H9 (cell line): Measurements from ENCODE around the gene DDA1. TPM values are rescaled to one million over a fixed set of nuclear protein-coding genes. Genes with fewer than 3 reads are reported as not detected.

ENCODE experiments used
- DNase-seq: peaks from one replicate; pipeline ENCODE4 v3.0.0-alpha.2; 2017
- H2AFZ ChIP-seq: one replicate; pipeline ENCODE4 v1.6.1; 2013; ENCODE audit warnings: mild to moderate bottlenecking, low read length, control low read depth, moderate library complexity
- H2AK5ac ChIP-seq: 2 replicates; pipeline ENCODE4 v1.6.1; 2013; ENCODE audit warnings: low read length, control low read depth, mixed read lengths; ENCODE audit not compliant: insufficient read length
- H2BK120ac ChIP-seq: one replicate; pipeline ENCODE4 v1.6.1; 2013; ENCODE audit warnings: low read depth, mild to moderate bottlenecking, low read length, control low read depth, inconsistent platforms; ENCODE audit not compliant: poor library complexity, severe bottlenecking
- H2BK12ac ChIP-seq: 2 replicates; pipeline ENCODE4 v1.6.1; 2013; ENCODE audit warnings: low read length, control low read depth, mixed read lengths, low read depth; ENCODE audit not compliant: insufficient read length
- H2BK15ac ChIP-seq: 2 replicates; pipeline ENCODE4 v1.6.1; 2013; ENCODE audit warnings: low read depth, low read length, control low read depth
- H2BK20ac ChIP-seq: one replicate; pipeline ENCODE4 v1.6.1; 2013; ENCODE audit warnings: low read depth, mild to moderate bottlenecking, low read length, control low read depth, inconsistent platforms; ENCODE audit not compliant: poor library complexity, severe bottlenecking
- H2BK5ac ChIP-seq: 2 replicates; pipeline ENCODE4 v1.6.1; 2013; ENCODE audit warnings: low read length, control low read depth, mixed read lengths; ENCODE audit not compliant: insufficient read length
- H3K14ac ChIP-seq: 2 replicates; pipeline ENCODE4 v1.6.1; 2013; ENCODE audit warnings: low read length, control low read depth; ENCODE audit not compliant: insufficient read depth
- H3K18ac ChIP-seq: 2 replicates; pipeline ENCODE4 v1.6.1; 2013; ENCODE audit warnings: low read depth, mild to moderate bottlenecking, mixed read lengths, low read length, control low read depth; ENCODE audit not compliant: insufficient read length
- H3K23ac ChIP-seq: 2 replicates; pipeline ENCODE4 v1.6.1; 2013; ENCODE audit warnings: low read length, control low read depth, mixed read lengths, low read depth; ENCODE audit not compliant: insufficient read length
- H3K23me2 ChIP-seq: 2 replicates; pipeline ENCODE4 v1.6.1; 2013; ENCODE audit warnings: low read depth, mild to moderate bottlenecking, mixed read lengths, low read length, control low read depth; ENCODE audit not compliant: insufficient read length, poor library complexity, severe bottlenecking
- H3K27ac ChIP-seq: 2 replicates; pipeline ENCODE4 v1.5.1; 2013; ENCODE audit warnings: low read length, control low read depth, mixed read lengths, low read depth; ENCODE audit not compliant: insufficient read length
- H3K27me3 ChIP-seq: 2 replicates; pipeline ENCODE4 v1.6.1; 2013; ENCODE audit warnings: low read length, control low read depth, inconsistent platforms; ENCODE audit not compliant: insufficient read depth
- H3K4ac ChIP-seq: 2 replicates; pipeline ENCODE4 v1.6.1; 2013; ENCODE audit warnings: low read depth, mild to moderate bottlenecking, control low read depth, inconsistent platforms, low read length, moderate library complexity
- H3K4me1 ChIP-seq: 2 replicates; pipeline ENCODE4 v1.6.1; 2013; ENCODE audit warnings: low read length, control low read depth, inconsistent platforms; ENCODE audit not compliant: insufficient read depth
- H3K4me2 ChIP-seq: 2 replicates; pipeline ENCODE4 v1.6.1; 2013; ENCODE audit warnings: low read length, control low read depth, mixed read lengths; ENCODE audit not compliant: insufficient read length, insufficient read depth
- H3K56ac ChIP-seq: 2 replicates; pipeline ENCODE4 v1.6.1; 2013; ENCODE audit warnings: low read depth, mild to moderate bottlenecking, mixed read lengths, low read length, control low read depth; ENCODE audit not compliant: insufficient read length
- H3K79me1 ChIP-seq: 2 replicates; pipeline ENCODE4 v1.6.1; 2013; ENCODE audit warnings: low read depth, mild to moderate bottlenecking, moderate library complexity, low read length, control low read depth, inconsistent platforms; ENCODE audit not compliant: insufficient read depth, poor library complexity, severe bottlenecking
- H3K79me2 ChIP-seq: 2 replicates; pipeline ENCODE4 v1.6.1; 2013; ENCODE audit warnings: low read length, control low read depth, inconsistent platforms; ENCODE audit not compliant: insufficient read depth
- H3K9ac ChIP-seq: 2 replicates; pipeline ENCODE4 v1.6.1; 2013; ENCODE audit warnings: low read length, control low read depth, mixed read lengths; ENCODE audit not compliant: insufficient read length; ENCODE audit errors: extremely low read depth
- H3K9me3 ChIP-seq: one replicate; pipeline ENCODE4 v1.6.1; 2013; ENCODE audit warnings: low read depth, low read length, inconsistent platforms; ENCODE audit not compliant: control insufficient read depth
- H3T11ph ChIP-seq: one replicate; pipeline ENCODE4 v1.6.1; 2013; ENCODE audit warnings: mild to moderate bottlenecking, low read length, control low read depth, inconsistent platforms
- H4K20me1 ChIP-seq: one replicate; pipeline ENCODE4 v1.6.1; 2013; ENCODE audit not compliant: control insufficient read depth, insufficient read length, insufficient read depth
- H4K5ac ChIP-seq: 2 replicates; pipeline ENCODE4 v1.6.1; 2013; ENCODE audit warnings: low read depth, mild to moderate bottlenecking, mixed read lengths, low read length, control low read depth; ENCODE audit not compliant: insufficient read length
- H4K8ac ChIP-seq: replicated peaks from 2 replicates; pipeline ENCODE4 v1.6.1; 2013; ENCODE audit warnings: low read length, control low read depth, mixed read lengths, low read depth; ENCODE audit not compliant: insufficient read length
- H4K91ac ChIP-seq: 2 replicates; pipeline ENCODE4 v1.6.1; 2013; ENCODE audit warnings: low read depth, mild to moderate bottlenecking, moderate library complexity, mixed read lengths, low read length, control low read depth; ENCODE audit not compliant: insufficient read length
- H3K27ac Mint-ChIP-seq, 3 experiments: 2 replicates in 2 of 3; 3 replicates in 1 of 3; pipeline ENCODE4 v1.8.0; 2020 to 2021; ENCODE audit warnings: mixed read lengths in 3 of 3, mild to moderate bottlenecking in 1 of 3, moderate library complexity in 1 of 3
- H3K27me3 Mint-ChIP-seq: 2 replicates; pipeline ENCODE4 v1.8.0; 2021; ENCODE audit warnings: low read depth, mild to moderate bottlenecking, moderate library complexity, mixed read lengths
- H3K36me3 Mint-ChIP-seq, 3 experiments: 2 replicates in 2 of 3; 3 replicates in 1 of 3; pipeline ENCODE4 v1.8.0; 2020 to 2021; ENCODE audit warnings: low read depth in 3 of 3, mixed read lengths in 3 of 3; ENCODE audit not compliant: insufficient read depth in 1 of 3
- H3K4me1 Mint-ChIP-seq, 2 experiments: 2 replicates each; pipeline ENCODE4 v1.8.0; 2020; ENCODE audit warnings: mixed read lengths in 2 of 2
- H3K4me3 Mint-ChIP-seq, 2 experiments: 2 replicates in 1 of 2; 3 replicates in 1 of 2; pipeline ENCODE4 v1.8.0; 2020 to 2021; ENCODE audit warnings: mild to moderate bottlenecking in 2 of 2, mixed read lengths in 2 of 2, moderate library complexity in 1 of 2
- H3K9me3 Mint-ChIP-seq, 2 experiments: 2 replicates in 1 of 2; 3 replicates in 1 of 2; pipeline ENCODE4 v1.8.0; 2020; ENCODE audit warnings: mild to moderate bottlenecking in 2 of 2, mixed read lengths in 2 of 2, moderate library complexity in 1 of 2
- CTCF ChIP-seq: fragments of 200-600 bp; sonication (generic); conservative IDR thresholded peaks from 3 replicates; pipeline ENCODE4 v1.8.0; 2021; ENCODE audit warnings: antibody characterized with exemption, mild to moderate bottlenecking
- WGBS: extraction: QIAGEN DNeasy Blood & Tissue Kit; methylation state at CpG from one replicate; pipeline ENCODE4 v1.1.7; 2013; ENCODE audit warnings: missing lambda C conversion rate, low lambda C conversion rate, mixed read lengths; ENCODE audit not compliant: insufficient read length; ENCODE audit errors: extremely low coverage; 5-methylcytosine and 5-hydroxymethylcytosine counted together
- total RNA-seq: library from RNA; stranded (reverse); gene quantifications from 2 replicates; pipeline ENCODE4 v1.2.1, GENCODE V29; 2021

The DDA1 gene
- total RNA-seq, 1 experiment from 2014 or later: 45.7 TPM

- TF ChIP-seq CTCF: 0 out of 3 replicates have a peak, but pooled peaks have one; percentile 11
- H3K27ac Mint-ChIP-seq: no peak overlapping the region
- no peaks in the 10 kb centered on the region for H4K20me1 ChIP-seq
- no peak overlapping the region for H2BK5ac ChIP-seq
- H3K9me3 ChIP-seq: no peaks in the 10 kb centered on the region
- H3K23ac ChIP-seq: no peak overlapping the region
- no peak overlapping the region for H3K14ac ChIP-seq
- peaks cover 20 to 28% (median 24%) of the 10 kb centered on the region in 3 experiments for H3K36me3 Mint-ChIP-seq
- H3K27me3 Mint-ChIP-seq: no peaks in the 10 kb centered on the region
- H2AK5ac ChIP-seq: no peak overlapping the region
- H3K4me3 Mint-ChIP-seq: no peak overlapping the region
- H3K9ac ChIP-seq: no peak overlapping the region
- no peak overlapping the region for H3K18ac ChIP-seq
- no peak overlapping the region for H3K56ac ChIP-seq
- H2BK20ac ChIP-seq: no peak overlapping the region
- no peak overlapping the region for H2BK12ac ChIP-seq
- H2AFZ ChIP-seq: no peak overlapping the region
- H3T11ph ChIP-seq: no peak overlapping the region
- no peak for DNase-seq
- no peaks in the 10 kb centered on the region for H3K27me3 ChIP-seq
- no peak overlapping the region for H3K27ac ChIP-seq
- WGBS: no CpG with 5 or more reads among the region's 4 CpGs
- no peak overlapping the region for H3K4ac ChIP-seq
- no peaks in the 10 kb centered on the region for H3K79me1 ChIP-seq
- peaks cover 2 to 12% of the 10 kb centered on the region in 2 experiments; a peak in 2 of 4 replicates for H3K4me1 Mint-ChIP-seq
- H3K79me2 ChIP-seq: no peaks in the 10 kb centered on the region
- no peak overlapping the region for H4K8ac ChIP-seq
- H2BK120ac ChIP-seq: no peak overlapping the region
- no peak overlapping the region for H3K4me2 ChIP-seq
- H3K4me1 ChIP-seq: no peaks in the 10 kb centered on the region; the same call in 1 of the 2 replicates
- no peak overlapping the region for H4K91ac ChIP-seq
- H3K9me3 Mint-ChIP-seq: peaks cover 4% of the 10 kb centered on the region in 2 experiments; a peak in 3 of 5 replicates
- H2BK15ac ChIP-seq: no peak overlapping the region
- no peak overlapping the region for H4K5ac ChIP-seq
- H3K23me2 ChIP-seq: no peaks in the 10 kb centered on the region
These were observed 13.1 kb upstream of the DDA1 start for GRCh38 chr19:17296273-17296672.
